ENCODE data around the gene WDR88. TPM values are rescaled to one million over a fixed set of nuclear protein-coding genes. Genes with fewer than 3 reads are reported as not detected.

WDR88 gene
- total RNA-seq, 1 experiment from 2014 or later: 0.28 TPM

GRCh38 chr19:33201473-33201872 is 69.6 kb downstream of the WDR88 start:
- Mint-ChIP-seq H3K27me3 (ENCODE audit: low read depth) (no peaks in the 10 kb centered on the region; the same call in 1 of the 2 replicates), H3K9me3 (0 out of 2 replicates have a peak, but pooled peaks cover 4% of the 10 kb centered on the region), H3K4me3 (no peak overlapping the region), H3K36me3 (peaks cover 15% of the 10 kb centered on the region), H3K27ac (no peak overlapping the region), H3K4me1 (no peaks in the 10 kb centered on the region)
- ChIA-PET CTCF (interaction anchor here (1.9 kb wide), 1 partner anchor 17 kb away, joined by 5 read pairs; no protein-coding TSS in a partner anchor), POLR2A (no interaction called here)
- no peak for DNase-seq (ENCODE audit: low spot score)
- no peak for TF ChIP-seq PRDM15 (CRISPR knock-in tag; IDR thresholded peaks at IDR 0.05)
- TF ChIP-seq, protein P1, sequence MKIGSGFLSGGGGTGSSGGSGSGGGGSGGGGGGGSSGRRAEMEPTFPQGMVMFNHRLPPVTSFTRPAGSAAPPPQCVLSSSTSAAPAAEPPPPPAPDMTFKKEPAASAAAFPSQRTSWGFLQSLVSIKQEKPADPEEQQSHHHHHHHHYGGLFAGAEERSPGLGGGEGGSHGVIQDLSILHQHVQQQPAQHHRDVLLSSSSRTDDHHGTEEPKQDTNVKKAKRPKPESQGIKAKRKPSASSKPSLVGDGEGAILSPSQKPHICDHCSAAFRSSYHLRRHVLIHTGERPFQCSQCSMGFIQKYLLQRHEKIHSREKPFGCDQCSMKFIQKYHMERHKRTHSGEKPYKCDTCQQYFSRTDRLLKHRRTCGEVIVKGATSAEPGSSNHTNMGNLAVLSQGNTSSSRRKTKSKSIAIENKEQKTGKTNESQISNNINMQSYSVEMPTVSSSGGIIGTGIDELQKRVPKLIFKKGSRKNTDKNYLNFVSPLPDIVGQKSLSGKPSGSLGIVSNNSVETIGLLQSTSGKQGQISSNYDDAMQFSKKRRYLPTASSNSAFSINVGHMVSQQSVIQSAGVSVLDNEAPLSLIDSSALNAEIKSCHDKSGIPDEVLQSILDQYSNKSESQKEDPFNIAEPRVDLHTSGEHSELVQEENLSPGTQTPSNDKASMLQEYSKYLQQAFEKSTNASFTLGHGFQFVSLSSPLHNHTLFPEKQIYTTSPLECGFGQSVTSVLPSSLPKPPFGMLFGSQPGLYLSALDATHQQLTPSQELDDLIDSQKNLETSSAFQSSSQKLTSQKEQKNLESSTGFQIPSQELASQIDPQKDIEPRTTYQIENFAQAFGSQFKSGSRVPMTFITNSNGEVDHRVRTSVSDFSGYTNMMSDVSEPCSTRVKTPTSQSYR (CRISPR knock-in tag; IDR thresholded peaks at IDR 0.05): no peak
- no peak for TF ChIP-seq NFYB (CRISPR knock-in tag; conservative IDR thresholded peaks at IDR 0.05; ENCODE audit: low read depth)
- no peak for TF ChIP-seq PREB (CRISPR knock-in tag; IDR thresholded peaks at IDR 0.05; ENCODE audit: borderline replicate concordance)
- no peak for TF ChIP-seq FOXP1 (CRISPR knock-in tag; IDR thresholded peaks at IDR 0.05; ENCODE audit: borderline replicate concordance)
- TF ChIP-seq CDX4 (CRISPR knock-in tag; IDR thresholded peaks at IDR 0.05; ENCODE audit: borderline replicate concordance): no peak
- no peak for TF ChIP-seq E2F1 (CRISPR knock-in tag; IDR thresholded peaks at IDR 0.05)
- TF ChIP-seq FOXJ3 (CRISPR knock-in tag; IDR thresholded peaks at IDR 0.05; ENCODE audit: borderline replicate concordance): no peak
- TF ChIP-seq TEAD1 (CRISPR knock-in tag; IDR thresholded peaks at IDR 0.05): no peak
- TF ChIP-seq OVOL2 (CRISPR knock-in tag; IDR thresholded peaks at IDR 0.05; ENCODE audit: borderline replicate concordance): no peak
- TF ChIP-seq ZNF416 (CRISPR knock-in tag; IDR thresholded peaks at IDR 0.05): no peak
- TF ChIP-seq EMX1 (CRISPR knock-in tag; IDR thresholded peaks at IDR 0.05): no peak
- no peak for TF ChIP-seq SOX15 (CRISPR knock-in tag; IDR thresholded peaks at IDR 0.05)
- TF ChIP-seq NR1H2 (CRISPR knock-in tag; IDR thresholded peaks at IDR 0.05): no peak
- TF ChIP-seq, protein P2, sequence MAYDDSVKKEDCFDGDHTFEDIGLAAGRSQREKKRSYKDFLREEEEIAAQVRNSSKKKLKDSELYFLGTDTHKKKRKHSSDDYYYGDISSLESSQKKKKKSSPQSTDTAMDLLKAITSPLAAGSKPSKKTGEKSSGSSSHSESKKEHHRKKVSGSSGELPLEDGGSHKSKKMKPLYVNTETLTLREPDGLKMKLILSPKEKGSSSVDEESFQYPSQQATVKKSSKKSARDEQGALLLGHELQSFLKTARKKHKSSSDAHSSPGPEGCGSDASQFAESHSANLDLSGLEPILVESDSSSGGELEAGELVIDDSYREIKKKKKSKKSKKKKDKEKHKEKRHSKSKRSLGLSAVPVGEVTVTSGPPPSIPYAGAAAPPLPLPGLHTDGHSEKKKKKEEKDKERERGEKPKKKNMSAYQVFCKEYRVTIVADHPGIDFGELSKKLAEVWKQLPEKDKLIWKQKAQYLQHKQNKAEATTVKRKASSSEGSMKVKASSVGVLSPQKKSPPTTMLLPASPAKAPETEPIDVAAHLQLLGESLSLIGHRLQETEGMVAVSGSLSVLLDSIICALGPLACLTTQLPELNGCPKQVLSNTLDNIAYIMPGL (CRISPR knock-in tag; IDR thresholded peaks at IDR 0.05): no peak
- no peak for TF ChIP-seq TEAD4 (CRISPR knock-in tag; IDR thresholded peaks at IDR 0.05)
- no peak for TF ChIP-seq GRHL2 (CRISPR knock-in tag; IDR thresholded peaks at IDR 0.05; ENCODE audit: insufficient replicate concordance, severe bottlenecking)
- no peak for ATAC-seq

All from WTC11 (cell line).